NT2/D1 (cell line): ENCODE data around the gene CNTN6.

Source experiments
- DNase-seq: peaks from one replicate; pipeline ENCODE4 v3.0.0-alpha.2; 2011; ENCODE audit warnings: low read depth, low spot score
- H3K27me3 ChIP-seq: 2 replicates; pipeline ENCODE4 v1.6.0; 2011; ENCODE audit warnings: mild to moderate bottlenecking; ENCODE audit not compliant: insufficient read length, insufficient read depth
- H3K36me3 ChIP-seq: 2 replicates; pipeline ENCODE4 v1.6.1; 2011; ENCODE audit warnings: mild to moderate bottlenecking, low read length, mixed read lengths; ENCODE audit not compliant: insufficient read depth, insufficient read length
- H3K4me1 ChIP-seq: 2 replicates; pipeline ENCODE4 v1.5.1; 2011; ENCODE audit not compliant: insufficient read depth, insufficient read length
- H3K4me3 ChIP-seq: 2 replicates; pipeline ENCODE4 v1.5.1; 2011; ENCODE audit warnings: low read depth; ENCODE audit not compliant: insufficient read length
- H3K9ac ChIP-seq: 2 replicates; pipeline ENCODE4 v1.6.0; 2011; ENCODE audit warnings: low read depth; ENCODE audit not compliant: insufficient read length
- H3K9me3 ChIP-seq: 2 replicates; pipeline ENCODE4 v1.5.1; 2011; ENCODE audit warnings: mild to moderate bottlenecking, low read length; ENCODE audit not compliant: insufficient read depth
- SUZ12 ChIP-seq: IDR thresholded peaks from 2 replicates; pipeline ENCODE4 v1.6.1; 2011; ENCODE audit not compliant: insufficient read length, insufficient read depth; ENCODE audit errors: extremely low read depth
- YY1 ChIP-seq: IDR thresholded peaks from 2 replicates; pipeline ENCODE4 v1.6.1; 2011; ENCODE audit not compliant: insufficient read length, insufficient read depth
- ZNF274 ChIP-seq: IDR thresholded peaks from 2 replicates; pipeline ENCODE4 v1.6.1; 2011; ENCODE audit warnings: mild to moderate bottlenecking, low read depth, low read length

Gene CNTN6

DNA sequence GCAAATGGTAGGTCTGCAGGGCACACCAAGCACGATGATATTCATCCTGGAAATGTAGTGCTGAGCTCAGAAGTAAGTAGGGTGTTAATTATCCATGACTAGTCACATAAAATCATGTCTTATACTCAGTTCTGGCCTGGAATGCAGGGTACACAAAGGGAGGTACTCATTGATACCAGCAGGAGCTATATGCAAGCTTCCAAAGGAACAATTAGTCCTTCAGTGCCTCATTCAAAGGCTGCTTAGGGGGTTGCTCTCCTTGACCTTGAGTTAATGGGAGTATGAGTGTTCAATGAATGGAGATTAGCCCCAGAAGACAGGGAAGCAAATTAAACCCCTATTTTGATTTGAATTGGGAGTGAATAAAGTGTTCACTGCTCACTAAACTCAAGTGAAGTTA, 38.3 kb downstream of the CNTN6 start:
- no peaks in the 10 kb centered on the region for H3K4me1 ChIP-seq
- TF ChIP-seq ZNF274 (no peak), YY1 (no peak), SUZ12 (no peak)
- H3K36me3 ChIP-seq: no peaks in the 10 kb centered on the region
- H3K9me3 ChIP-seq: no peaks in the 10 kb centered on the region
- DNase-seq: peak; percentile 57
- no peak overlapping the region for H3K9ac ChIP-seq
- H3K27me3 ChIP-seq: no peaks in the 10 kb centered on the region
- no peak overlapping the region for H3K4me3 ChIP-seq

DNA sequence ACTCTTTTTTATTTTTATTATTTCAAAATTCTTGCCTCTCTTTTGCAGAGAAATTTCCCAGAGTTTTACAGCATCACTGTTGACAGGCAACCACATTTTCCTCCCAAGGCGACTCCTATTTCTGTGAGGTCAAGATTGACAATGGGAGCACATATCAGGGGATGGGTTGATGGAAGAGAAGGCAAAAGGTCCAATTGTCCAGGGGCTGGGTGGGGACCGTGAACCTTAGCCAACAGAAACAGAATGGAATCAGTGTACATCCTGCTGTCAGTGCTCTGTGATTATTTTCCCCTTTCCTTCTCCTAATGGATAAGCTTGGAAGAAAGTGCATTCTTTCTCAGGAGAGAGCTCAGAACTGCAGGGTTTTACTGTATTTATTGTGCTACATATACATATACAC, 42.4 kb downstream of the CNTN6 start:
- H3K9me3 ChIP-seq: no peaks in the 10 kb centered on the region

DNA sequence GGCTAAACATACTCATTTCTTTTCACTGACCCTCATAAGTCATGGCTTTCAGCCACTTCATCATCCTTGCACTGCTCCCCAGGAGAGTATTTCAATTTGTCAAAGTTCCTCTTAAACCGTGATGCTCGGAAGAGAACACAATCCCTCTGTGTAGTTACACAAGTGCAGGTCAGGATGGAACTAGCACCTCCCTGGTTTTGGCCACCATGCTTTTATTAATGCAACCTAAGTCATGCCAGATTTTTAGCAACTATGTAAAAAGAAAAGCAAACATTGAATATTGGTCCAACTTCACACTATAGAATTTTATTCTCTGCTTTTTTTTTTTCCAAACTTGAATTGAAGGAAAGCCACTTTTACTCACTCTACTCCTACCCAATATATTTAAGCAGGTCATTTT, 45.2 kb downstream of the CNTN6 start:
- no peak for TF ChIP-seq YY1
- TF ChIP-seq SUZ12: no peak

More for the DNA sequence above, 42.4 kb downstream of the CNTN6 start:
- Histone ChIP-seq H3K4me1 (no peaks in the 10 kb centered on the region), H3K27me3 (no peaks in the 10 kb centered on the region), H3K36me3 (no peaks in the 10 kb centered on the region), H3K4me3 (no peak overlapping the region), H3K9ac (no peak overlapping the region)
- TF ChIP-seq YY1 (no peak), SUZ12 (no peak), ZNF274 (no peak)
- DNase-seq: no peak

DNA sequence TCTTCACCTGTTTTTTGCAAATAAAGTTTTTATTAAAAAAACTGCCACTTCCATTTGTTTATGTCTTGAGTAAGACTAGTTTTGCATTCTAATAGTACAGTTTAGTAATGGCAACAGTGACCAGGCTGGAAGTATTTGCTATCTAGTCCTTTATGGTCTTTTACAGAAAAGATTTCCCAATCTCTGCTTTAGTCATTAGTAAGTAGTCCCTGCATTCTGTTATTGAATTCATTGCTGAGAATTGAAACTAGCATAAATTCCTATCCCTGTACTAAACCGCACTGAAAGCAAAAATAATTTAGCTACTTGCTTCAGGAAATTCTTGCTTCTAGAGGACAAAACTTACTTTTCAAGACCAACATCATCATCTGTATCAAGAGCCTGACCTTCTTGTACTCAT, 46.2 kb downstream of the CNTN6 start:
- Histone ChIP-seq H3K36me3 (no peaks in the 10 kb centered on the region), H3K9ac (no peak overlapping the region), H3K4me1 (no peaks in the 10 kb centered on the region), H3K9me3 (no peaks in the 10 kb centered on the region), H3K4me3 (no peak overlapping the region), H3K27me3 (no peaks in the 10 kb centered on the region)
- DNase-seq: no peak
- TF ChIP-seq YY1: no peak

More for the DNA sequence above, 45.2 kb downstream of the CNTN6 start:
- Histone ChIP-seq H3K36me3 (no peaks in the 10 kb centered on the region), H3K4me3 (no peak overlapping the region), H3K9ac (no peak overlapping the region), H3K4me1 (no peaks in the 10 kb centered on the region), H3K27me3 (no peaks in the 10 kb centered on the region), H3K9me3 (no peaks in the 10 kb centered on the region)
- no peak for DNase-seq

DNA sequence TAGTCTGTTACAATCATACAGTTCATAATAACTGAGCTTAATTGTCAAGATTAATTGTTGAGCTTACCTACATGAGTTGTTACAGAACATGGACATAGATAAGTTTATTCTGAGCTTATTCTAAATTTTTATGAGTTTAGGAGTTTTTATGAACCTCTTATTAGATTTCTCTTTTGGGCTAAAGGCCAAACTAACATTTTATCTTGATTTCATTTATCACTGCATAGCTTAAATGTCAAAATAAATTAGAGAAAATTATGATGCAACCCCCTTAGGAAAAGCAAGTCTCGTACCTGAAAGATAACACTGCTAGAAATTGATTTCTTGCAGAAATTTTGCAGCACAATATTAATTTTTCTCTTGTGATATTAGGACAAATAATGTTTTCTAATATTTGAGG, 54.5 kb downstream of the CNTN6 start:
- no peaks in the 10 kb centered on the region for H3K4me1 ChIP-seq
- no peak for TF ChIP-seq ZNF274
- no peak for TF ChIP-seq YY1
- no peak for TF ChIP-seq SUZ12
- no peaks in the 10 kb centered on the region for H3K27me3 ChIP-seq

DNA sequence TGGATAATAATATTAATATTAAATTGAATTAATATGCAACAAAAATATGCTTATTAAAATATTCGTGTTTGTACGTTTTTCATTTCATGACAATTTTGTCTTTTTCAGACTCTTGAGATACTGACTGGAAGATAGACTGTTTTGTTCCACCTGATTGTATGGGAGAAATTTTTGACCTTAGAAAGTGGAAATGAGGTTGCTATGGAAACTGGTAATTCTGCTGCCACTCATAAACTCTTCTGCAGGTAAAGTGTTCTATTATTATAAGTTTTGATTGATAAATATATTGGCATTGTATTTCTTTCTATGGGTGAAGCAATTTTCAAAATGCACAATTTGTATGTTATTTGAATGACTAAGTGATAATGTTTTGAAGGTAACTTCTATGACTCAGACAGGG, 55.0 kb downstream of the CNTN6 start:
- Histone ChIP-seq H3K9me3 (no peaks in the 10 kb centered on the region), H3K4me3 (no peak overlapping the region), H3K9ac (no peak overlapping the region), H3K4me1 (no peaks in the 10 kb centered on the region), H3K27me3 (no peaks in the 10 kb centered on the region), H3K36me3 (no peaks in the 10 kb centered on the region)
- TF ChIP-seq ZNF274 (no peak), SUZ12 (no peak), YY1 (no peak)
- no peak for DNase-seq

More for the DNA sequence above, 54.5 kb downstream of the CNTN6 start:
- H3K9ac ChIP-seq: no peak overlapping the region
- no peak overlapping the region for H3K4me3 ChIP-seq
- no peaks in the 10 kb centered on the region for H3K9me3 ChIP-seq
- H3K36me3 ChIP-seq: no peaks in the 10 kb centered on the region
- no peak for DNase-seq

DNA sequence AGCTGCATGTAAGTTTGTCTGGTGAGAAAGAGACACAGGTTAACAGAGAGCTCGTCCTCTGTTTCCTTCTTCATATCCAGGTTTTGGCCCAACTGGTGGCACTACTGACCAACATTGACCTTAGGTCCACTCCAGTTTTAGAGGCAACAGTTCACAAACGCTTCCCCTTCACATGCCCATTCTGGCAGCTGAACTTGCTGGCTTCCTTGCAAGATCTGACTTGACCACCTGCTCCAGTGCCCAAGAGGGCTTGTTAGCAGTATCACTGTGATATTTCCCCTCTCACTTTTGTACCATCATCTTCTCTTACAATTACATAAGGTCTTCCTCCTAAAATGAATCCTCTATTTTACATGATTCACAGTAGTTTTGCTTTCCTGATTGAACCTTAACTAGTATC, 71.3 kb downstream of the CNTN6 start:
- Histone ChIP-seq H3K9ac (no peak overlapping the region), H3K4me1 (no peaks in the 10 kb centered on the region), H3K36me3 (no peaks in the 10 kb centered on the region), H3K27me3 (no peaks in the 10 kb centered on the region), H3K4me3 (no peak overlapping the region), H3K9me3 (no peaks in the 10 kb centered on the region)
- DNase-seq: no peak
- TF ChIP-seq YY1 (no peak), SUZ12 (no peak), ZNF274 (no peak)

DNA sequence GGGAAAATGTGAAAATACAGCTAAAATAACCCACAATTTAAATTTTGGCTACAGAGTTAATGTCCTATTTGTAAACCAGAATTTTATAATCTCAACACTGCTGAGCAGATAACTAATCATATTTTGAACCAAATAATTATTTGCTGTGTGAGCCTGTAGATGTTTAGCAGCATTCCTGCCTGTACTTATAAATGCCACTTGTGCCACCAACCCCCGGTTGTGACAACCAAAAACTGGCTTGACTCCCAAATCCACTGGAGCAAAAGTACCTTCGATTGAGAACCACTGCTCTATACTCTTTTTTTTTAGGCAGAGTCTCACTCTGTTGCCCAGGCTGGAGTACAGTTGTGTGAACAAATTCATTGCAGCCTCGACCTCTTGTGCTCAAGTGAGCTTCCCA, 78.5 kb downstream of the CNTN6 start:
- TF ChIP-seq SUZ12 (no peak), YY1 (no peak), ZNF274 (no peak)
- no peaks in the 10 kb centered on the region for H3K9me3 ChIP-seq
- no peak for DNase-seq
- no peak overlapping the region for H3K4me3 ChIP-seq
- H3K27me3 ChIP-seq: no peaks in the 10 kb centered on the region
- no peaks in the 10 kb centered on the region for H3K4me1 ChIP-seq
- no peak overlapping the region for H3K9ac ChIP-seq
- H3K36me3 ChIP-seq: no peaks in the 10 kb centered on the region
